SK-N-MC (cell line): ENCODE measurements around the gene PARVA.
A peak's percentile ranks its signal among the peaks of the same experiment; 100 is the strongest.

Experiments
- DNase-seq: peaks from one replicate; pipeline ENCODE4 v3.0.0-alpha.2; 2011; ENCODE audit warnings: low read depth, low spot score
- H3K27ac ChIP-seq: fragments of 200-600 bp; sonication (generic); 2 replicates; pipeline ENCODE4 v1.5.1; 2016; ENCODE audit warnings: mixed run types
- H3K36me3 ChIP-seq: fragments of 200-600 bp; sonication (generic); 2 replicates; pipeline ENCODE4 v1.6.1; 2017; ENCODE audit warnings: antibody characterized with exemption, low read length, mixed read lengths; ENCODE audit not compliant: insufficient read depth
- H3K4me3 ChIP-seq: fragments of 200-600 bp; sonication (generic); 2 replicates; pipeline ENCODE4 v1.5.1; 2016
- H3K9ac ChIP-seq: fragments of 200-600 bp; sonication (generic); 2 replicates; pipeline ENCODE4 v1.8.0; 2017; ENCODE audit warnings: mixed run types, mixed read lengths; ENCODE audit not compliant: insufficient read length
- H3K9me3 ChIP-seq: fragments of 200-600 bp; sonication (generic); 2 replicates; pipeline ENCODE4 v1.6.1; 2017; ENCODE audit warnings: low read depth, mild to moderate bottlenecking, antibody characterized with exemption, low read length, moderate library complexity, mixed read lengths
- EZH2 ChIP-seq: fragments of 200-600 bp; sonication (generic); IDR thresholded peaks from one replicate; pipeline ENCODE4 v1.6.1; 2017; ENCODE audit warnings: antibody characterized with exemption
- FOXP2 ChIP-seq: optimal IDR thresholded peaks from 2 replicates; pipeline ENCODE3; 2011; ENCODE audit warnings: mild to moderate bottlenecking, moderate library complexity; ENCODE audit not compliant: insufficient read depth; ENCODE audit errors: extremely low read length, control extremely low read depth
- POLR2AphosphoS5 ChIP-seq: IDR thresholded peaks from 2 replicates; pipeline ENCODE4 v1.6.1; 2012; ENCODE audit warnings: mild to moderate bottlenecking, low read depth, low read length, borderline replicate concordance

PARVA gene

DNA sequence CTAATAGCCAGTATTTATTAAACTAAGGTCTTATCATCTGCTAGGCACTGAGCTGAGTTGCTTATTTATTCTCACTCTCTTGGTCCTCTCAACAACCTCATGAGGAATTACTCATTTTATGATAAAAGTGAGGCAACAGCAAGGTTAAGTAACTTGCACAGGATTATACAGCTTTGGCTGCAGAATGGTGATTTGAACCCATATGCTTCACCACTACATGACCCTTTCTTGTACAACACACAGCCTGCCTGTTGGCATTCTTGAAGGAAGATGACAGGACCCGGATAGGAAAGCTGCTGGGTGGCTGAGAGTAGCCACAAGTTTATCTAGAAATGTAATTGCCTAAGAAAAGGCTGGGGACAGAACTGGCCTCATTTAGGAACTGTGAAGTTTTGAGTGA is 5.3 kb upstream of the PARVA start:
- H3K36me3 ChIP-seq: no peaks in the 10 kb centered on the region
- no peak overlapping the region for H3K9ac ChIP-seq
- DNase-seq: no peak
- no peak overlapping the region for H3K4me3 ChIP-seq
- no peak for TF ChIP-seq FOXP2
- no peak overlapping the region for H3K27ac ChIP-seq
- no peaks in the 10 kb centered on the region for H3K9me3 ChIP-seq

DNA sequence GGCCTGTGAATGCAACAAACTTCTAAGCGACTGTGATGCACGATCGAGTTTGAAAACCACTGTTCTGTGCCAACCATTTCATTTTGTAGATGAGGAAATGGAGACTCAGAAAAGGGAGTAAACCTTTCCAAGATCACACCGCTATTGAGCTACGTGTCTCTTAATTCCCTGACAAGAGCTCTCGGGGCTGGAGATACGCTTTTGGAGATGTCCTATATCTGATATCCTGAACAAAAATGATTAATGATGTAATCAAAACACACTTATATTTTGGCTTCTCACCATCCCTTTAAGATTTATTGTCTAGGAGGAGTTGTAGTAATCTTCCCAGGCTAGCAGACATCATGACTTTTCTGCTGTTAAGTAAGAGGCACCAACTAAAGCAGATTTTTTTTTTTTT is 1.7 kb upstream of the PARVA start:
- no peak overlapping the region for H3K4me3 ChIP-seq
- H3K36me3 ChIP-seq: no peaks in the 10 kb centered on the region
- DNase-seq: no peak
- TF ChIP-seq EZH2 (no peak), FOXP2 (no peak), POLR2AphosphoS5 (no peak)
- H3K9me3 ChIP-seq: no peaks in the 10 kb centered on the region
- no peak overlapping the region for H3K9ac ChIP-seq
- no peak overlapping the region for H3K27ac ChIP-seq

DNA sequence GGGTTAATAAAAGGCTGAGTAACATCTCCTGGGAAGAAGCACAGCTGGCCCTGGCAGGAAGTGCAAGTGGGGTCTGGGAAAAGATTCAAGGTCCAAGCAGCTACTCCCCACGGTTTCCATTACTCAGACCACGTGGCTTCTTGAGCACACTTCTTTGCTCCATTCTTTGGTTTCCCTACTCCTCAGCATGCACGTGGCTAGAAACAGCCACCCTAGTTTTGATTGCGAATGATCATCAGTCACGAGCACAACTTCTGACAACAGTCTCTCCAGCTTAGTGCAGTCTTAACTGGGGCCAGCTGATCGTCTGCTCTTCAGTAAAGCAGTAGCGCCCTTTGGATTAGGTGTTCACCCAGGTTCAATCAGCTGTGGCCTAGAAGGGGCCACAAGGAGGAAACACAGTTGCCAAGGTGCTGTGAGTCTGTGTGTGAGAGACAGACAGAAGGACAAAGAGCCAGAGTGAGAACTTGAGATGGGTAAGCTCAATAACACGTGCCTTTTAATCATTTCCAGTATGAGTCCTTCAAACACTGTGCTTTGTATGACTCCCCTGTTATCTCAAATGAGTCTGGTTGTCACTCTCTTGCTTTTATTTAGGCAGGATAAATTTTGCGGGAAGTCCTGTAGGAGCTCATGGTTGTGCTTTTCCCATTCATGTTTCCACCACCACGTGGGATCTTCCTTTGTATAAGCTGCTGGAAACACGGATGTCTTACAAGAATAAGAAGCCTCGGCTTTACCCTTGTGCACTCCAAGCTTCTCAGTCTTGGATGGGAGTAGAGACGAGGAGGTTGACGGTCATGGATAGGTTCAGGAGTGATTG is 901 bp upstream of the PARVA start:
- Histone ChIP-seq H3K27ac (no peak overlapping the region), H3K4me3 (peak overlapping the region; percentile 93)
- no peak for DNase-seq

DNA sequence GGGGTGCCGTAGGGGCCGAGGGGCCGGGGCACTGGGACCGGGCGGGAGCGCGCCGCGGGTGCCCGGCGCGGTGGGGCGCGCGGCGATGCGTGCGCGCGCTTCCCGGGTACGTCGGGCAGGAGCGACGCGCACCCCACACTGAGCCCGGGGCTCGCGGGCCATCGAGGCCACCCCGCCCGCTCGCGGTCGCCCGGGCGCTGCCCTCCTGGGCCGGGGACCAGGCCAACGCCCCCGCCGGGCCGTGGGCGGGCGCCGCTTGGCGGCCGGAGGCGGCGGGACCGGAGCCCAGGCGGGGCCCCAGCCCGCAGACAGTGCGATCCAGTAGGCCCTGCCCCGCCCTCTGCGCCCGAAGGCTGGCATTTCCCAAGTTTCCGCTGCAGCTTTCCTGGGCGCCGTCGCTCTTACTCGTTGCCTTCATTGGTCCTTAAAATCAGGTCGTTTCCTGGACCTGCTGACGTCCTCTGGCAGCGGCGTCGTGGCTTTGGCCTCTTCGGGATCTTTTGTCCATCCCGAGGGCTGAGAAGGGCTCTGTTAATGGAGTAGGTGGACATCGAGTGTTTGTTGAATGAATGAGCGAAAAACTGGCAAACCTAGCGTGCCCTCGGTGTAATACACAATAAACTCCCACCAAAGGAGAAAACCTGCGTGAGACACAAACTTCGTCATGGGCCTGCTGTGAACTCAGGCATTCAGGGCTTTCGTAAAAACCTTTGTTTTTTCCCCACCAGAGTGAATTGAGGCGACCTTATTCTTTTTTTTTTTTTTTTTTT is 638 bp downstream of the PARVA start:
- DNase-seq: peak; percentile 28
- Histone ChIP-seq H3K4me3 (peak overlapping the region; percentile 93), H3K9ac (peak overlapping the region; percentile 89), H3K9me3 (no peaks in the 10 kb centered on the region), H3K27ac (no peak overlapping the region), H3K36me3 (no peaks in the 10 kb centered on the region)
- TF ChIP-seq EZH2 (no peak), FOXP2 (no peak), POLR2AphosphoS5 (no peak)

More for the DNA sequence above, 901 bp upstream of the PARVA start:
- TF ChIP-seq EZH2 (no peak), POLR2AphosphoS5 (no peak), FOXP2 (no peak)
- H3K9me3 ChIP-seq: no peaks in the 10 kb centered on the region
- peak overlapping the region; percentile 38 for H3K9ac ChIP-seq
- no peaks in the 10 kb centered on the region for H3K36me3 ChIP-seq

DNA sequence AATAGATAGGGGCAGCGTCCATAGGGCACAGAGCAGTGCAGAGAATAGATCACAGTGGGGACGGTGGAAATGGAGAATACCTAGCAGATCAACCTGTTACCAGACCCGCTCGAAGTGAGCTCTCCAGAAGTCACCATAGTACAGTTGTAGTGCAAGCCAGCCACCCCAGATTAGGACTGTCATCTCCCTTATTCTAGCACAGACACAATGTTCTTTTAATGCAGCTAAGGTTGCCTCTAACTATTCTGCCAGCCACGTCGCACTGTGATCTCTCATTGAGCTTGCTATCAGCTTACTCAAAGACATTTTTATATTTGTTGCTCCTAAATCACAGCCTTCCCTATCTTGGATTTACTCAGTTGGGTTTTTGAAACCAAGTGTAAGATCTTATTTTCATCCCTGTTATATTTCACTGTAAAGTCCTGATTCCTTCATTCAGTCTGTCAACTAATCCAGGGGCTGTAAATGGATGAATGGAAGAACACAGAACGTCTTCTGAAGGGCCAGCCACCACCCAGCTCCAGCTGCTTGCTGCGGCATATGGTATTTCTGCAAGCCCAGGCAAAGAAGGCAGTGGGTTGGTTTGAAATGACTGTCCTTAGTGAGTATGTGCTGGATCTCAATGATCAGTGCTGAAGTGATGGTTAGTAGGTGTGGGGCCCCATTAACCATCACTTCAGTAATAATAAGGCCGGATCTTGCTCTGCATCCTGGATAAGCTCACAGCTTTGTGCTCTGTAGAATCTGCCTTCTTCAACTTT is 3.4 kb downstream of the PARVA start:
- H3K36me3 ChIP-seq: no peaks in the 10 kb centered on the region
- H3K4me3 ChIP-seq: no peak overlapping the region
- H3K27ac ChIP-seq: no peak overlapping the region
- DNase-seq: no peak
- no peaks in the 10 kb centered on the region for H3K9me3 ChIP-seq
- no peak overlapping the region for H3K9ac ChIP-seq
- TF ChIP-seq FOXP2: no peak
- no peak for TF ChIP-seq EZH2
- no peak for TF ChIP-seq POLR2AphosphoS5

DNA sequence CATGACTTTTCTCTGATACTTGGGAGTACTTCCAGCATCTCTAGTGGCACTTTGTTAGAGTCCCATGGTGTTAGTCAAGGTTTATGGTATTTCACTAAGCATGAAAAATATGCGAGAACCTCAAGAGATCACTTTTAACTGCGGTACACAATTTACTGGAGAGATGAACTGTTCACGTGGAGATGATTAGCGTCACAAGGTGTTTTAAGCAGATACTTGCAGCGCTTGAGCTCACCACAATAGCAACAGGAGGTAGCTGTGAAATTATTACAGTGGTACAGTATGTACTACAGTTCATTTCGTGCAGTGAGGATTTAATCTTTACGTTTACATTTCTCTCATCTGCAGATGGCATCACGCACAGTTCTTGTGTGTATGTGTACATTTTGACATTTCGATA is 4.5 kb downstream of the PARVA start:
- DNase-seq: no peak
- Histone ChIP-seq H3K9ac (no peak overlapping the region), H3K36me3 (no peaks in the 10 kb centered on the region), H3K9me3 (no peaks in the 10 kb centered on the region), H3K4me3 (no peak overlapping the region), H3K27ac (no peak overlapping the region)
- TF ChIP-seq FOXP2 (no peak), POLR2AphosphoS5 (no peak)

DNA sequence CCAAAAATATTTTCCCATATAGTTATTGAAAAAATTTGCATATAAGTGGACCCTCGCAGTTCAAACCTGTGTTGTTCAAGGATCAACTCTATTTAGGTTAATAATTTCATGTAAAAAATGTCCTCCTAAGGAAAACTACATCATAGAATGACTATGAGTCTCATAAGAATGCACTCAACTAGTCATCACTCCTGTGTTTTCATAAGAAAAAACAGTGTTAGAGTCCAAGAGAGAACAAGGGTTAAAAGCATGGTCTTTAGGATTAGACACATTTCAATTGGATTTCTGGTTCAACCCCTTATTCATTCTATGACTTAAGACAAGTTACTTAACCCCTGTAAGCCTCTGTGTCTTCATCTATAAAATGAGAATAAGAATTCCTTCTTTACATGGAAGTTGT is 5.1 kb downstream of the PARVA start:
- no peaks in the 10 kb centered on the region for H3K9me3 ChIP-seq
- H3K4me3 ChIP-seq: no peak overlapping the region
- TF ChIP-seq EZH2 (no peak), FOXP2 (no peak), POLR2AphosphoS5 (no peak)
- no peak overlapping the region for H3K9ac ChIP-seq
- no peak overlapping the region for H3K27ac ChIP-seq
- no peaks in the 10 kb centered on the region for H3K36me3 ChIP-seq
- DNase-seq: no peak

DNA sequence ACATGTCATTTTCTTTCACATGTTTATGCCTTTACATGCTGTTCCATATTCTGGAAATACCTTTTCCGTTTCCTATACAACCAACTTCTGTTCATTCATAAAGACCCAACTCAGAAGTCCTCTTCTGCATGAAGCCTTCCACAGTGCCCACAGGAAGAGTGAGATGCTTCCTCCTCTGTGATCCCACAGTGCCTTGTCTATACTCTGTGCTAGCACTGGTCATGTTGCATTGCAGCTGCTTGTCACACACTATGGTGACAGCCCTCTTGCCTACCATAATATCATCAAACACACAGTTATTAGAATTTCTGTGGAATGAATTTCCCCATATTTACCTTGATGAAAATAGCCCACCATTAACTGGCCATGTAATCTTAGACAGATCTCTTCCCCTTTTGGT is 8.9 kb downstream of the PARVA start:
- Histone ChIP-seq H3K9me3 (no peaks in the 10 kb centered on the region), H3K4me3 (no peak overlapping the region), H3K9ac (no peak overlapping the region), H3K36me3 (no peaks in the 10 kb centered on the region), H3K27ac (no peak overlapping the region)
- TF ChIP-seq EZH2 (no peak), POLR2AphosphoS5 (no peak), FOXP2 (no peak)
- no peak for DNase-seq
